ENCODE data around the gene ALDOC. TPM values are rescaled to one million over a fixed set of nuclear protein-coding genes. Genes with fewer than 3 reads are reported as not detected.

The ALDOC gene
- total RNA-seq, 4 donors from 2014 or later = 21.6 to 49.5 (median 27.5) TPM

GRCh38 chr17:28592260-28592659 is 15.6 kb upstream of the ALDOC start:
- no peak for DNase-seq (ENCODE audit: extremely low spot score)
- 91% methylated on average over 4 of the region's 4 CpGs for WGBS
- no peak overlapping the region for H3K4me3 ChIP-seq
- no peak for TF ChIP-seq EP300 (IDR thresholded peaks at IDR 0.05)
- TF ChIP-seq POLR2A (IDR thresholded peaks at IDR 0.05; ENCODE audit: low read depth) = no peak
- no peak for TF ChIP-seq CTCF (IDR thresholded peaks at IDR 0.05)
- TF ChIP-seq POLR2AphosphoS5 (IDR thresholded peaks at IDR 0.05) = no peak
- H3K27ac ChIP-seq (replicated peaks in 1 of 4) = no peak overlapping the region
- intact Hi-C loops (cut with DNase I) = no loop called here
- no peaks in the 10 kb centered on the region for H3K4me1 ChIP-seq
- peaks cover 0 to 8% (median 0%) of the 10 kb centered on the region in 4 donors for H3K36me3 ChIP-seq
- no peaks in the 10 kb centered on the region for H3K27me3 ChIP-seq
- no peaks in the 10 kb centered on the region for H3K9me3 ChIP-seq

- intact Hi-C loops (cut with DNase I) = no loop called here
- WGBS = 94% methylated on average over 3 of the region's 3 CpGs
- Histone ChIP-seq H3K4me1 (no peaks in the 10 kb centered on the region), H3K27ac (replicated peaks in 1 of 4) (no peak overlapping the region), H3K36me3 (peaks cover 0 to 24% (median 0%) of the 10 kb centered on the region in 4 donors), H3K4me3 (no peak overlapping the region), H3K9me3 (no peaks in the 10 kb centered on the region), H3K27me3 (no peaks in the 10 kb centered on the region)
- TF ChIP-seq EP300 (IDR thresholded peaks at IDR 0.05) (no peak), POLR2A (IDR thresholded peaks at IDR 0.05; ENCODE audit: low read depth) (no peak), CTCF (IDR thresholded peaks at IDR 0.05) (no peak), POLR2AphosphoS5 (IDR thresholded peaks at IDR 0.05) (no peak)
- no peak for DNase-seq (ENCODE audit: extremely low spot score)
Measured at GRCh38 chr17:28585851-28586250, 9.2 kb upstream of the ALDOC start.

GRCh38 chr17:28584434-28584833 is 7.7 kb upstream of the ALDOC start:
- DNase-seq (ENCODE audit: extremely low spot score) = no peak
- H3K4me3 ChIP-seq = no peak overlapping the region
- WGBS = 100% methylated on average over 2 of the region's 3 CpGs
- H3K27ac ChIP-seq (replicated peaks in 1 of 4) = no peak overlapping the region
- H3K9me3 ChIP-seq = no peaks in the 10 kb centered on the region
- no peaks in the 10 kb centered on the region for H3K4me1 ChIP-seq
- no peaks in the 10 kb centered on the region for H3K27me3 ChIP-seq
- TF ChIP-seq CTCF (IDR thresholded peaks at IDR 0.05) (no peak), EP300 (IDR thresholded peaks at IDR 0.05) (no peak), POLR2A (IDR thresholded peaks at IDR 0.05; ENCODE audit: low read depth) (no peak), POLR2AphosphoS5 (IDR thresholded peaks at IDR 0.05) (no peak)
- intact Hi-C loops (cut with DNase I) = no loop called here
- H3K36me3 ChIP-seq = peaks cover 0 to 28% (median 0%) of the 10 kb centered on the region in 4 donors

GRCh38 chr17:28582513-28582912 is 5.8 kb upstream of the ALDOC start:
- 91% methylated on average over 2 of the region's 2 CpGs for WGBS
- intact Hi-C loops (cut with DNase I) = no loop called here
- no peak for DNase-seq (ENCODE audit: extremely low spot score)

More at GRCh38 chr17:28582513-28582912, 5.8 kb upstream of the ALDOC start:
- H3K27ac ChIP-seq (replicated peaks in 1 of 4) = no peak overlapping the region
- H3K4me1 ChIP-seq = peaks cover 0 to 1% (median under 1%) of the 10 kb centered on the region in 4 donors
- no peak overlapping the region for H3K4me3 ChIP-seq
- TF ChIP-seq CTCF (IDR thresholded peaks at IDR 0.05) = no peak
- no peak for TF ChIP-seq POLR2A (IDR thresholded peaks at IDR 0.05; ENCODE audit: low read depth)
- TF ChIP-seq EP300 (IDR thresholded peaks at IDR 0.05) = no peak
- TF ChIP-seq POLR2AphosphoS5 (IDR thresholded peaks at IDR 0.05) = no peak
- H3K27me3 ChIP-seq = no peaks in the 10 kb centered on the region
- no peaks in the 10 kb centered on the region for H3K9me3 ChIP-seq
- H3K36me3 ChIP-seq = peaks cover 0 to 34% (median 0%) of the 10 kb centered on the region in 4 donors

Data from esophagus muscularis mucosa (tissue), 4 donors.